IMR-90 (cell line): ENCODE results near the gene HPSE2. TPM values are rescaled to one million over a fixed set of nuclear protein-coding genes. Genes with fewer than 3 reads are reported as not detected.

Experiments
- ATAC-seq: fragments of 200-7000 bp; cut with Tn5 transposase; 2 replicates; pipeline ENCODE4 v1.9.1; 2020; ENCODE audit warnings: low read depth, mild to moderate bottlenecking, moderate library complexity
- BruUV-seq: library from RNA; stranded (reverse); fragments of 400-500 nt; replicated peaks from 2 replicates; lab custom pipeline; 2021; lab: Mats Ljungman, UMichigan
- CTCF ChIA-PET: fragments of 300-600 bp; formaldehyde crosslinking; extraction: SDS; loops from one replicate; lab custom pipeline; 2021; ENCODE audit warnings: antibody characterized with exemption; lab: Yijun Ruan, JAX
- POLR2A ChIA-PET: fragments of 300-600 bp; sonication (Branson Sonifier 250); formaldehyde crosslinking; loops from one replicate; lab custom pipeline; 2022; ENCODE audit warnings: antibody characterized with exemption; ENCODE audit not compliant: unreplicated experiment; lab: Charles Lee
- DNase-seq: peaks from one replicate; pipeline ENCODE4 v3.0.0; 2013
- H2AFZ ChIP-seq: replicated peaks from 2 replicates; pipeline ENCODE3; 2013; ENCODE audit warnings: low read length, mild to moderate bottlenecking; ENCODE audit not compliant: poor library complexity
- H2AK5ac ChIP-seq: 2 replicates; pipeline ENCODE4 v1.6.1; 2013; ENCODE audit warnings: low read depth, low read length, inconsistent platforms
- H2AK9ac ChIP-seq: replicated peaks from 2 replicates; pipeline ENCODE3; 2013; ENCODE audit warnings: mild to moderate bottlenecking, low read depth, low read length, moderate library complexity; ENCODE audit not compliant: poor library complexity
- H2BK120ac ChIP-seq: 2 replicates; pipeline ENCODE4 v1.6.1; 2013; ENCODE audit warnings: low read depth, low read length, inconsistent platforms
- H2BK15ac ChIP-seq: 3 replicates; pipeline ENCODE4 v1.6.1; 2013; ENCODE audit warnings: low read depth, low read length, inconsistent platforms
- H2BK20ac ChIP-seq: 2 replicates; pipeline ENCODE4 v1.6.1; 2013; ENCODE audit warnings: low read depth, mild to moderate bottlenecking, inconsistent platforms, low read length, moderate library complexity
- H2BK5ac ChIP-seq: 2 replicates; pipeline ENCODE4 v1.6.1; 2013; ENCODE audit warnings: mild to moderate bottlenecking, low read depth, low read length, inconsistent platforms; ENCODE audit not compliant: poor library complexity, severe bottlenecking
- H3K14ac ChIP-seq: replicated peaks from 2 replicates; pipeline ENCODE4 v1.6.1; 2013; ENCODE audit warnings: low read depth, low read length, inconsistent platforms
- H3K18ac ChIP-seq: 2 replicates; pipeline ENCODE4 v1.6.1; 2013; ENCODE audit warnings: low read depth, low read length, control low read depth
- H3K23ac ChIP-seq: 2 replicates; pipeline ENCODE4 v1.6.1; 2013; ENCODE audit warnings: low read depth, low read length, inconsistent platforms
- H3K27ac ChIP-seq: 2 replicates; pipeline ENCODE4 v1.5.1; 2013; ENCODE audit warnings: mild to moderate bottlenecking, control low read depth, low read length; ENCODE audit not compliant: insufficient read depth
- H3K27me3 ChIP-seq: 2 replicates; pipeline ENCODE4 v1.6.1; 2013; ENCODE audit warnings: low read length; ENCODE audit not compliant: control insufficient read depth, insufficient read depth
- H3K36me3 ChIP-seq: 2 replicates; pipeline ENCODE4 v1.6.1; 2013; ENCODE audit warnings: low read length, mixed read lengths; ENCODE audit not compliant: control insufficient read depth, insufficient read depth
- H3K4ac ChIP-seq: 2 replicates; pipeline ENCODE4 v1.6.1; 2013; ENCODE audit warnings: low read depth, low read length, inconsistent platforms
- H3K4me1 ChIP-seq: 2 replicates; pipeline ENCODE4 v1.6.1; 2013; ENCODE audit warnings: low read length, mixed read lengths; ENCODE audit not compliant: control insufficient read depth, insufficient read depth
- H3K4me2 ChIP-seq: 2 replicates; pipeline ENCODE4 v1.6.1; 2013; ENCODE audit warnings: low read depth, mild to moderate bottlenecking, control low read depth, low read length, moderate library complexity
- H3K4me3 ChIP-seq: 2 replicates; pipeline ENCODE4 v1.5.1; 2013; ENCODE audit warnings: low read depth, mild to moderate bottlenecking, control low read depth, low read length, moderate library complexity; ENCODE audit not compliant: insufficient read depth
- H3K56ac ChIP-seq: 2 replicates; pipeline ENCODE4 v1.6.1; 2013; ENCODE audit warnings: low read length, inconsistent platforms; ENCODE audit not compliant: insufficient read depth; ENCODE audit errors: extremely low read depth
- H3K79me1 ChIP-seq, 2 experiments: 2 replicates each; pipeline ENCODE4 v1.6.1; 2013; ENCODE audit warnings: low read length in 2 of 2, inconsistent platforms in 1 of 2, low read depth in 1 of 2
- H3K9ac ChIP-seq: 2 replicates; pipeline ENCODE4 v1.6.1; 2013; ENCODE audit warnings: low read depth, low read length, control low read depth
- H3K9me1 ChIP-seq: 2 replicates; pipeline ENCODE4 v1.6.1; 2013; ENCODE audit warnings: low read length, inconsistent platforms; ENCODE audit not compliant: insufficient read depth
- H3K9me3 ChIP-seq: 2 replicates; pipeline ENCODE4 v1.6.1; 2013; ENCODE audit warnings: low read length; ENCODE audit not compliant: control insufficient read depth, insufficient read depth
- H4K20me1 ChIP-seq: 2 replicates; pipeline ENCODE4 v1.6.1; 2013; ENCODE audit warnings: low read length, inconsistent platforms; ENCODE audit not compliant: insufficient read depth
- H4K5ac ChIP-seq: 2 replicates; pipeline ENCODE4 v1.6.1; 2013; ENCODE audit warnings: mild to moderate bottlenecking, low read depth, low read length, control low read depth
- H4K8ac ChIP-seq, 2 experiments: 2 replicates each; pipeline ENCODE4 v1.6.1; 2013; ENCODE audit warnings: low read depth in 2 of 2, low read length in 2 of 2, control low read depth in 1 of 2, inconsistent platforms in 1 of 2
- H4K91ac ChIP-seq: 2 replicates; pipeline ENCODE4 v1.6.1; 2013; ENCODE audit warnings: low read depth, low read length, inconsistent platforms; ENCODE audit not compliant: insufficient read depth
- FOS ChIP-seq: fragments of 150-350 bp; IDR thresholded peaks from 2 replicates; pipeline ENCODE4 v1.6.1; 2016; ENCODE audit warnings: low read depth, low read length
- MAZ ChIP-seq: IDR thresholded peaks from 2 replicates; pipeline ENCODE4 v1.6.1; 2012; ENCODE audit warnings: low read depth, mild to moderate bottlenecking, low read length, improper control_type of control experiment, moderate library complexity, borderline replicate concordance
- MXI1 ChIP-seq: IDR thresholded peaks from 2 replicates; pipeline ENCODE4 v1.6.1; 2012; ENCODE audit warnings: low read depth, mild to moderate bottlenecking, low read length, moderate library complexity, borderline replicate concordance
- NFE2L2 ChIP-seq: fragments of 150-350 bp; IDR thresholded peaks from 2 replicates; pipeline ENCODE4 v1.6.1; 2016; ENCODE audit warnings: low read depth, mild to moderate bottlenecking, low read length
- RCOR1 ChIP-seq: IDR thresholded peaks from 2 replicates; pipeline ENCODE4 v1.6.1; 2012; ENCODE audit warnings: mild to moderate bottlenecking, low read length, improper control_type of control experiment; ENCODE audit not compliant: insufficient replicate concordance
- WGBS, 2 experiments: methylation state at CpG; one replicate each; pipeline versions ENCODE4 v1.1.5 to v1.1.7; 2013; ENCODE audit warnings: missing lambda C conversion rate in 2 of 2; ENCODE audit not compliant: insufficient read length in 1 of 2; ENCODE audit errors: extremely low coverage in 2 of 2; 5-methylcytosine and 5-hydroxymethylcytosine counted together
- dilution Hi-C: fragments of 300-500 bp; cut with HindIII; formaldehyde crosslinking; loops from one replicate; pipeline ENCODE4 v1.14.3; 2018; ENCODE audit warnings: low sequenced_read_pairs; ENCODE audit not compliant: unreplicated experiment
- in situ Hi-C: fragments of 300-500 bp; cut with MboI; formaldehyde crosslinking; loops from 3 replicates; pipeline ENCODE4 v1.14.3; 2019; ENCODE audit warnings: low sequenced_read_pairs, inconsistent platforms, mixed read lengths
- intact Hi-C: fragments of 100-400 bp; cut with micrococcal nuclease; formaldehyde crosslinking; loops from 2 replicates; pipeline ENCODE4 v1.10.0; 2022
- polyA plus RNA-seq, 3 experiments: library from polyadenylated mRNA; depleted of rRNA; stranded (reverse); fragments of >200 nt; gene quantifications; 2 replicates each; pipeline ENCODE4 v1.2.3, GENCODE V29; 2012; ENCODE audit warnings: low replicate concordance in 1 of 3
- total RNA-seq: library from RNA; depleted of rRNA; stranded (reverse); fragments of >200 nt; gene quantifications from 2 replicates; pipeline ENCODE4 v1.2.3, GENCODE V29; 2012
- TF ChIP-seq, protein P1 (sequence below): fragments of 150-350 bp; IDR thresholded peaks from 2 replicates; pipeline ENCODE4 v1.6.1; 2017; ENCODE audit warnings: mild to moderate bottlenecking, antibody characterized with exemption, low read length, low read depth

The HPSE2 gene
- total and polyA plus RNA-seq, 2 of the 4 experiments (the other 2 are of a cell fraction) = not detected

DNA sequence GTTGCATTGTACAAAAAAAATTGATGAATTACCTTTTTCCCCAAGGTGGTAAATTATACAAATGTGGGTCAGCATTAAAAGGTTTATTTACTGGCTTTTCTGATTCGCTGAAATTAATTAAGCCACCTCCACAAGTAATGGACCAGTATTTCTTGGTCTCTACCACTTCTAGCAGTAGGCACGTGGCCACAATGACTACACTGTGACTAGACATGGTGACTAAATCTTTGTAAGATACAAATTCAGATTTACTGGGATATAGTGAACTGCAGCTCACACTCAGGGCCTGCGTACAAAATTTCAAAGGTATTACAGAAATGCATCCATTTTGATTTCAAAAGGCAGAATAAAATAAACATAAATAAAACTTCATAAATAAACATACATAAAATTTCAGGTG lies 10.9 kb downstream of the HPSE2 start:
- dilution Hi-C loops (no loop called here), intact Hi-C loops (no loop called here), in situ Hi-C loops (no loop called here)
- Histone ChIP-seq H3K9ac (no peak overlapping the region), H3K27me3 (no peaks in the 10 kb centered on the region), H3K36me3 (no peaks in the 10 kb centered on the region), H3K9me3 (no peaks in the 10 kb centered on the region), H3K18ac (no peak overlapping the region), H2BK20ac (no peak overlapping the region), H3K27ac (no peak overlapping the region), H4K5ac (no peak overlapping the region), H3K23ac (no peak overlapping the region), H3K4me3 (no peak overlapping the region), H3K14ac (no peak overlapping the region), H3K79me1 (no peaks in the 10 kb centered on the region), H4K8ac (no peak overlapping the region), H2AK5ac (no peak overlapping the region), H2BK15ac (no peak overlapping the region), H3K9me1 (no peaks in the 10 kb centered on the region), H3K4me2 (no peak overlapping the region), H3K56ac (no peak overlapping the region), H2AK9ac (no peak overlapping the region), H3K4me1 (no peaks in the 10 kb centered on the region), H2BK120ac (no peak overlapping the region), H3K4ac (no peak overlapping the region), H4K91ac (no peak overlapping the region), H2BK5ac (no peak overlapping the region), H2AFZ (no peak overlapping the region), H4K20me1 (no peaks in the 10 kb centered on the region)
- ChIA-PET CTCF (no interaction called here), POLR2A (no interaction called here)
- no CpG with 5 or more reads among the region's 3 CpGs for WGBS, 2 experiments
- no peak for TF ChIP-seq FOS
- TF ChIP-seq MAZ = no peak
- TF ChIP-seq, protein P1, sequence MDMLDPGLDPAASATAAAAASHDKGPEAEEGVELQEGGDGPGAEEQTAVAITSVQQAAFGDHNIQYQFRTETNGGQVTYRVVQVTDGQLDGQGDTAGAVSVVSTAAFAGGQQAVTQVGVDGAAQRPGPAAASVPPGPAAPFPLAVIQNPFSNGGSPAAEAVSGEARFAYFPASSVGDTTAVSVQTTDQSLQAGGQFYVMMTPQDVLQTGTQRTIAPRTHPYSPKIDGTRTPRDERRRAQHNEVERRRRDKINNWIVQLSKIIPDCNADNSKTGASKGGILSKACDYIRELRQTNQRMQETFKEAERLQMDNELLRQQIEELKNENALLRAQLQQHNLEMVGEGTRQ = no peak
- no peak for TF ChIP-seq RCOR1
- no peak for TF ChIP-seq MXI1
- no peak for TF ChIP-seq NFE2L2
- ATAC-seq (no peak), DNase-seq (no peak)
- BruUV-seq = no TSS peak
